Neural progenitor cell (in vitro differentiated cells): Measurements from ENCODE around the gene PTGES2. TPM values are rescaled to one million over a fixed set of nuclear protein-coding genes. Genes with fewer than 3 reads are reported as not detected.

Source experiments
- DNase-seq: peaks from one replicate; pipeline ENCODE4 v3.0.0-alpha.2; 2016; ENCODE audit warnings: low spot score
- H2AFZ ChIP-seq: fragments of 200-600 bp; sonication (generic); replicated peaks from 2 replicates; pipeline ENCODE4 v1.6.1; 2016; ENCODE audit warnings: antibody characterized with exemption
- H3F3A ChIP-seq: fragments of 200-600 bp; sonication (generic); 2 replicates; pipeline ENCODE4 v1.6.1; 2016; ENCODE audit warnings: antibody characterized with exemption, low read depth
- H3K27ac ChIP-seq: fragments of 200-600 bp; sonication (generic); 2 replicates; pipeline ENCODE4 v1.5.1; 2016; ENCODE audit warnings: mild to moderate bottlenecking
- H3K27me3 ChIP-seq: fragments of 200-600 bp; sonication (generic); 2 replicates; pipeline ENCODE4 v1.6.1; 2016; ENCODE audit warnings: mild to moderate bottlenecking, moderate library complexity
- H3K36me3 ChIP-seq: fragments of 200-600 bp; sonication (generic); 2 replicates; pipeline ENCODE4 v1.5.1; 2016
- H3K4me1 ChIP-seq: fragments of 200-600 bp; sonication (generic); 2 replicates; pipeline ENCODE4 v1.6.1; 2016; ENCODE audit warnings: mixed run types
- H3K4me2 ChIP-seq: fragments of 200-600 bp; sonication (generic); 2 replicates; pipeline ENCODE4 v1.6.1; 2016
- H3K4me3 ChIP-seq: fragments of 200-600 bp; sonication (generic); 2 replicates; pipeline ENCODE4 v1.5.1; 2016
- H3K79me2 ChIP-seq: fragments of 200-600 bp; sonication (generic); 2 replicates; pipeline ENCODE4 v1.6.1; 2016; ENCODE audit warnings: low read depth
- H3K9ac ChIP-seq: fragments of 200-600 bp; sonication (generic); 2 replicates; pipeline ENCODE4 v1.6.1; 2016
- H3K9me3 ChIP-seq: fragments of 200-600 bp; sonication (generic); 2 replicates; pipeline ENCODE4 v1.5.1; 2016; ENCODE audit warnings: low read depth
- H4K20me1 ChIP-seq: fragments of 200-600 bp; sonication (generic); 2 replicates; pipeline ENCODE4 v1.6.1; 2016; ENCODE audit warnings: low read depth
- H3K27ac Mint-ChIP-seq: 3 replicates; pipeline ENCODE4 v1.8.0; 2021; ENCODE audit warnings: mixed read lengths
- H3K27me3 Mint-ChIP-seq: 2 replicates; pipeline ENCODE4 v1.8.0; 2022; ENCODE audit warnings: low read depth, mild to moderate bottlenecking, inconsistent platforms, moderate library complexity, mixed read lengths; ENCODE audit not compliant: insufficient read depth
- H3K36me3 Mint-ChIP-seq: 3 replicates; pipeline ENCODE4 v1.8.0; 2021; ENCODE audit warnings: mixed read lengths
- H3K4me1 Mint-ChIP-seq: 3 replicates; pipeline ENCODE4 v1.8.0; 2021; ENCODE audit warnings: mixed read lengths
- H3K4me3 Mint-ChIP-seq: 3 replicates; pipeline ENCODE4 v1.8.0; 2021; ENCODE audit warnings: mild to moderate bottlenecking, moderate library complexity, mixed read lengths
- H3K9me3 Mint-ChIP-seq: 3 replicates; pipeline ENCODE4 v1.8.0; 2020; ENCODE audit warnings: mixed read lengths
- EZH2 ChIP-seq: fragments of 200-600 bp; sonication (generic); IDR thresholded peaks from 2 replicates; pipeline ENCODE4 v1.6.1; 2017; ENCODE audit warnings: antibody characterized with exemption, mild to moderate bottlenecking, moderate library complexity
- EZH2phosphoT487 ChIP-seq: fragments of 200-600 bp; sonication (generic); IDR thresholded peaks from 2 replicates; pipeline ENCODE4 v1.6.1; 2017; ENCODE audit warnings: antibody characterized with exemption
- total RNA-seq: library from RNA; depleted of rRNA; stranded (reverse); fragments of >200 nt; gene quantifications from 2 replicates; pipeline ENCODE4 v1.2.3, GENCODE V29; 2015; ENCODE audit warnings: low replicate concordance
- TF ChIP-seq, protein P1 (sequence below): fragments of 200-600 bp; sonication (generic); IDR thresholded peaks from 2 replicates; pipeline ENCODE4 v1.5.1; 2017; ENCODE audit warnings: antibody characterized with exemption, mild to moderate bottlenecking

The PTGES2 gene
- total RNA-seq, result 25.7 and 61.2 TPM in 2 replicates

DNA sequence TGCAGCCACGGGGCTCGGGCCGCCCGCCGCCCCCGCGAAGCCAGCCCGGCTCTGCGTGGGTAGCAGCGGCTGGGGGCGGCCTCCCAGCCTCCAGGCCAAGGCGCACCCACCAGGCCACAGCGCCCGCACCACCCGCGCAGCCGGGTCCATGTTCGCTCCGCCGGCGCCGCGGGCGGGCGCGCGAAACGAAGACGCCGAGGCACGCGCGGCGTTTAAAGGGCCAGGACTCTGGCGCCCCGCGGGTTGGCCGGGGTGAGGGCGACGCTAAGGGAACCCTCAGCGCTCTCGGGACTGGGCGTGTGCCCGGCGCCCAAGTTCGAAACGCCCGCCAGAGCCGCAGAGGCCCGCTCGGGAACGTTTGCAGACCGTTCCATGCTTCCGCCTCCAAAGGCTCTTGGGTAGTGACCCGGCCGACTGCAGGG is at the start of gene PTGES2:
TSS of gene PTGES2 (minus strand) at position 162 of the 422 bp plus-strand sequence. CDS start at position 150, 12 bp downstream.
- Histone ChIP-seq H3K4me2 (peak within 1 kb of the TSS; percentile 81), H3K4me1 (no peaks in the 10 kb centered on the region), H3K9me3 (peaks cover 5% of the 10 kb centered on the region), H3K36me3 (no peaks in the 10 kb centered on the region), H3K27me3 (peaks cover 23% of the 10 kb centered on the region), H3K9ac (peak within 1 kb of the TSS; percentile 28), H3K79me2 (peaks cover 23% of the 10 kb centered on the region), H3K4me3 (peak within 1 kb of the TSS; percentile 68), H3K27ac (no peak within 1 kb of the TSS), H3F3A (no peaks in the 10 kb centered on the region), H4K20me1 (peaks cover 24% of the 10 kb centered on the region), H2AFZ (peak within 1 kb of the TSS; percentile 97)
- DNase-seq, result peak; percentile 89
- Mint-ChIP-seq H3K4me1 (peaks cover 25% of the 10 kb centered on the region), H3K9me3 (peaks cover 12% of the 10 kb centered on the region), H3K36me3 (peaks cover 13% of the 10 kb centered on the region), H3K27ac (peak within 1 kb of the TSS; percentile 99), H3K27me3 (peaks cover 5% of the 10 kb centered on the region), H3K4me3 (peak within 1 kb of the TSS; percentile 99)
- TF ChIP-seq, protein P1, sequence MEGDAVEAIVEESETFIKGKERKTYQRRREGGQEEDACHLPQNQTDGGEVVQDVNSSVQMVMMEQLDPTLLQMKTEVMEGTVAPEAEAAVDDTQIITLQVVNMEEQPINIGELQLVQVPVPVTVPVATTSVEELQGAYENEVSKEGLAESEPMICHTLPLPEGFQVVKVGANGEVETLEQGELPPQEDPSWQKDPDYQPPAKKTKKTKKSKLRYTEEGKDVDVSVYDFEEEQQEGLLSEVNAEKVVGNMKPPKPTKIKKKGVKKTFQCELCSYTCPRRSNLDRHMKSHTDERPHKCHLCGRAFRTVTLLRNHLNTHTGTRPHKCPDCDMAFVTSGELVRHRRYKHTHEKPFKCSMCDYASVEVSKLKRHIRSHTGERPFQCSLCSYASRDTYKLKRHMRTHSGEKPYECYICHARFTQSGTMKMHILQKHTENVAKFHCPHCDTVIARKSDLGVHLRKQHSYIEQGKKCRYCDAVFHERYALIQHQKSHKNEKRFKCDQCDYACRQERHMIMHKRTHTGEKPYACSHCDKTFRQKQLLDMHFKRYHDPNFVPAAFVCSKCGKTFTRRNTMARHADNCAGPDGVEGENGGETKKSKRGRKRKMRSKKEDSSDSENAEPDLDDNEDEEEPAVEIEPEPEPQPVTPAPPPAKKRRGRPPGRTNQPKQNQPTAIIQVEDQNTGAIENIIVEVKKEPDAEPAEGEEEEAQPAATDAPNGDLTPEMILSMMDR, result no peak

- Mint-ChIP-seq H3K36me3 (peaks cover 39% of the 10 kb centered on the region), H3K4me1 (no peaks in the 10 kb centered on the region), H3K9me3 (no peaks in the 10 kb centered on the region), H3K27ac (no peak overlapping the region), H3K4me3 (no peak overlapping the region), H3K27me3 (no peaks in the 10 kb centered on the region)
- no peaks in the 10 kb centered on the region for H4K20me1 ChIP-seq
- H3F3A ChIP-seq, result no peaks in the 10 kb centered on the region
- TF ChIP-seq EZH2phosphoT487 (no peak), EZH2 (no peak)
- TF ChIP-seq, protein P1, result no peak
- H3K27ac ChIP-seq, result no peak overlapping the region
- no peaks in the 10 kb centered on the region for H3K4me1 ChIP-seq
- peaks cover 6% of the 10 kb centered on the region for H3K36me3 ChIP-seq
- H3K79me2 ChIP-seq, result no peaks in the 10 kb centered on the region
- H3K9me3 ChIP-seq, result no peaks in the 10 kb centered on the region
- H3K4me3 ChIP-seq, result no peak overlapping the region
- no peak overlapping the region for H3K4me2 ChIP-seq
- DNase-seq, result no peak
- no peak overlapping the region for H2AFZ ChIP-seq
- no peak overlapping the region for H3K9ac ChIP-seq
- no peaks in the 10 kb centered on the region for H3K27me3 ChIP-seq
These were observed 48.2 kb upstream of the PTGES2 start for GRCh38 chr9:128175726-128176125.

DNA sequence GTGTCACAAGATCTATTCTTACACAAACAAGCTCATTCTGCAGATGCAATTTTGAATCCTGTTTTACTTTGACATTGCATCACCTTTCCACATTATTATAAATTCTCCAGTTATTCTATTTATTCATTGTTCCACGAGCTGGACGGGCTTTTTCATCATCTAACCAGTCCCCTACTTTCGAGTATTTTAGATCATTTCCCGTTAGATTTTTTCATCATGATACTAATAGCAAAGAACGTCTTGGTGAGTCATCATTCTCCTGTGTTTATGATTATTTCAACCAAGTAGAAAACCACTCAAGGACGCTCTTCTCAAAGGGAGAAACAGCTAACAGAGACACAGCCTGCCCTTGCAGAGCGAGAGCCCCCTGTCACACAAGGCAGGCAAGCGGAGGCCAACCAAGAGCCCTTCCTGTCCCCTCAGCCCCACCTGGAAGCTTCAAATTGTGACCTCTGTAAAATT is 47.6 kb upstream of the PTGES2 start:
- Histone ChIP-seq H3K4me2 (no peak overlapping the region), H2AFZ (no peak overlapping the region), H3K27ac (no peak overlapping the region), H3K4me3 (no peak overlapping the region), H3K9me3 (no peaks in the 10 kb centered on the region), H3K79me2 (no peaks in the 10 kb centered on the region), H3K4me1 (no peaks in the 10 kb centered on the region), H4K20me1 (no peaks in the 10 kb centered on the region), H3K36me3 (peaks cover 4% of the 10 kb centered on the region), H3K27me3 (no peaks in the 10 kb centered on the region), H3F3A (no peaks in the 10 kb centered on the region), H3K9ac (no peak overlapping the region)
- Mint-ChIP-seq H3K4me1 (no peaks in the 10 kb centered on the region), H3K9me3 (no peaks in the 10 kb centered on the region), H3K4me3 (no peak overlapping the region), H3K27ac (no peak overlapping the region), H3K36me3 (peaks cover 38% of the 10 kb centered on the region), H3K27me3 (no peaks in the 10 kb centered on the region)
- DNase-seq, result no peak
- TF ChIP-seq EZH2 (no peak), EZH2phosphoT487 (no peak)
- TF ChIP-seq, protein P1, result no peak
